ENCODE results near the gene MRPL37.

- TF ChIP-seq CTCF (IDR thresholded peaks at IDR 0.05) (no peak), POLR2A (IDR thresholded peaks at IDR 0.05; ENCODE audit: low read length) (no peak), FOSL2 (IDR thresholded peaks at IDR 0.05) (no peak), FOSL2 (CRISPR knock-in tag; IDR thresholded peaks at IDR 0.05) (no peak), MYC (IDR thresholded peaks at IDR 0.05; ENCODE audit: borderline replicate concordance, low read length) (no peak)
Observed at GRCh38 chr1:54180701-54181360, 19.1 kb upstream of the MRPL37 start.
